GM19324 (cell line): ENCODE measurements around the gene FAM3A.

ENCODE experiments used
- ATAC-seq: cut with Tn5 transposase; IDR thresholded peaks from one replicate; pipeline ENCODE4 v1.9.1; 2021; ENCODE audit warnings: mild to moderate bottlenecking, moderate library complexity; ENCODE audit not compliant: unreplicated experiment, low FRiP score

Gene FAM3A

GRCh38 chrX:154535892-154536291 is 19.9 kb upstream of the FAM3A start:
- no peak for ATAC-seq

- ATAC-seq, result peak; percentile 88
Measured at GRCh38 chrX:154534526-154535322, 18.7 kb upstream of the FAM3A start.

GRCh38 chrX:154532690-154533089 is 16.7 kb upstream of the FAM3A start:
- ATAC-seq, result no peak

GRCh38 chrX:154531626-154532025 is 15.6 kb upstream of the FAM3A start:
- no peak for ATAC-seq

- ATAC-seq, result no peak
Measured at GRCh38 chrX:154530286-154530685, 14.3 kb upstream of the FAM3A start.

GRCh38 chrX:154529206-154529612 is 13.2 kb upstream of the FAM3A start:
- ATAC-seq, result no peak

GRCh38 chrX:154526901-154527675 is 11.1 kb upstream of the FAM3A start:
- no peak for ATAC-seq

GRCh38 chrX:154525606-154526490 is 9.8 kb upstream of the FAM3A start:
- ATAC-seq, result no peak

- ATAC-seq, result no peak
Measured at GRCh38 chrX:154519389-154519788, 3.4 kb upstream of the FAM3A start.

- ATAC-seq, result no peak
Measured at GRCh38 chrX:154517101-154517781, 1.2 kb upstream of the FAM3A start.

- peak; percentile 7 for ATAC-seq
Measured at GRCh38 chrX:154516656-154517100, 646 bp upstream of the FAM3A start.

GRCh38 chrX:154515090-154515965 is 704 bp downstream of the FAM3A start:
- ATAC-seq, result no peak

GRCh38 chrX:154513716-154514115 is 2.3 kb downstream of the FAM3A start:
- no peak for ATAC-seq

GRCh38 chrX:154512879-154513553 is 3.0 kb downstream of the FAM3A start:
- ATAC-seq, result no peak

GRCh38 chrX:154511761-154512160 is 4.3 kb downstream of the FAM3A start:
- no peak for ATAC-seq

- no peak for ATAC-seq
Measured at GRCh38 chrX:154509455-154509854, 6.6 kb downstream of the FAM3A start.

GRCh38 chrX:154508384-154508745 is 7.7 kb downstream of the FAM3A start:
- ATAC-seq, result no peak

GRCh38 chrX:154507673-154508383 is 8.2 kb downstream of the FAM3A start:
- ATAC-seq, result no peak
